GM21717 (cell line): Measurements from ENCODE around the gene SENP3.

ENCODE experiments used
- ATAC-seq: cut with Tn5 transposase; IDR thresholded peaks from one replicate; pipeline ENCODE4 v1.9.1; 2021; ENCODE audit warnings: mild to moderate bottlenecking, moderate library complexity; ENCODE audit not compliant: unreplicated experiment

SENP3 gene

GRCh38 chr17:7555320-7555948 lies 6.3 kb upstream of the SENP3 start:
- no peak for ATAC-seq

DNA sequence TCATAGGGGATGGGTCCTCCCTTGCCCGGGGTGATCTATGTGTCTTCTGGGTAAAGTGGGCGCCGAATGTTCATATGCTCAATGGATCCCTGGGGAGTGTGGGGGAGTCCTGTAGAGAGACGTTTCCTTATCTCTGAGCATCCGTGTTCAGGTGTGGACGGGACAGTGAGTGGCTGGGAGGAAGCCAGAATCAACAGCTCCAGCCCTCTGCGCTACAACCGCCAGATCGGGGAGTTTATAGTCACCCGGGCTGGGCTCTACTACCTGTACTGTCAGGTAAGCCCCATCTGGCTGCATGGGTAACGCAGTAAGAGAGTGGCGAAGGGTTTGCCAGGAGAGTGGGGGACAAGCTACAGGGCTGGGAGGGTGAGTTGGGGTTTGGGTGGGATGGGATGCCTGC lies 5.1 kb upstream of the SENP3 start:
- ATAC-seq, result no peak

DNA sequence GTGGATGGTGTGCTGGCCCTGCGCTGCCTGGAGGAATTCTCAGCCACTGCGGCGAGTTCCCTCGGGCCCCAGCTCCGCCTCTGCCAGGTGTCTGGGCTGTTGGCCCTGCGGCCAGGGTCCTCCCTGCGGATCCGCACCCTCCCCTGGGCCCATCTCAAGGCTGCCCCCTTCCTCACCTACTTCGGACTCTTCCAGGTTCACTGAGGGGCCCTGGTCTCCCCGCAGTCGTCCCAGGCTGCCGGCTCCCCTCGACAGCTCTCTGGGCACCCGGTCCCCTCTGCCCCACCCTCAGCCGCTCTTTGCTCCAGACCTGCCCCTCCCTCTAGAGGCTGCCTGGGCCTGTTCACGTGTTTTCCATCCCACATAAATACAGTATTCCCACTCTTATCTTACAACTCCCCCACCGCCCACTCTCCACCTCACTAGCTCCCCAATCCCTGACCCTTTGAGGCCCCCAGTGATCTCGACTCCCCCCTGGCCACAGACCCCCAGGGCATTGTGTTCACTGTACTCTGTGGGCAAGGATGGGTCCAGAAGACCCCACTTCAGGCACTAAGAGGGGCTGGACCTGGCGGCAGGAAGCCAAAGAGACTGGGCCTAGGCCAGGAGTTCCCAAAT lies 4.5 kb upstream of the SENP3 start:
- ATAC-seq, result no peak

GRCh38 chr17:7557775-7558543 lies 3.8 kb upstream of the SENP3 start:
- ATAC-seq, result no peak

GRCh38 chr17:7558544-7559319 lies 3.0 kb upstream of the SENP3 start, which contains the start of gene TNFSF13:
TNFSF13 (plus strand) TSS chr17:7558750; CDS start chr17:7559040, 290 bp downstream.
- ATAC-seq, result no peak

- no peak for ATAC-seq
These were observed 2.2 kb upstream of the SENP3 start for GRCh38 chr17:7559320-7560171.

DNA sequence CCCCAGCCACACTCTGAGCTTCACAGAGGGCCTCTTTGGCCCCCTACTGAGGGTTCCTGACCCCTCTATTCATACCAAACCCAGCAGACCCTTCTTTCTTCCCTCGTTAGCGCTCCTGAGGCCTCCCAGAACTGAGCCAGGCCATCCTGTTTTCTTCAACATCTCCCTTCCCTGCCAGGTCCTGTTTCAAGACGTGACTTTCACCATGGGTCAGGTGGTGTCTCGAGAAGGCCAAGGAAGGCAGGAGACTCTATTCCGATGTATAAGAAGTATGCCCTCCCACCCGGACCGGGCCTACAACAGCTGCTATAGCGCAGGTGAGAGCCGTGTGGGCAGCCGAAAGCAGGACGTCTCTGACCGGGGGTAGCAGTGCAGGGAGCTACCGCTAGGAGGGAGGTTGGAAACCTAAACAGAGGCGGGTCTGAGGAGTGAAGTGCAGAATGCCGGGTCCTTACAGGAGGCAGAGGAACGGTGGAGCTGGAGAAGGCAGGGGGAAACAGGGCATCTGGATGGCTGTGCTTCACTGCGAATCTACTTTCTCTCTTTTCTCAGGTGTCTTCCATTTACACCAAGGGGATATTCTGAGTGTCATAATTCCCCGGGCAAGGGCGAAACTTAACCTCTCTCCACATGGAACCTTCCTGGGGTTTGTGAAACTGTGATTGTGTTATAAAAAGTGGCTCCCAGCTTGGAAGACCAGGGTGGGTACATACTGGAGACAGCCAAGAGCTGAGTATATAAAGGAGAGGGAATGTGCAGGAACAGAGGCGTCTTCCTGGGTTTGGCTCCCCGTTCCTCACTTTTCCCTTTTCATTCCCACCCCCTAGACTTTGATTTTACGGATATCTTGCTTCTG lies 1.3 kb upstream of the SENP3 start:
- ATAC-seq, result no peak

DNA sequence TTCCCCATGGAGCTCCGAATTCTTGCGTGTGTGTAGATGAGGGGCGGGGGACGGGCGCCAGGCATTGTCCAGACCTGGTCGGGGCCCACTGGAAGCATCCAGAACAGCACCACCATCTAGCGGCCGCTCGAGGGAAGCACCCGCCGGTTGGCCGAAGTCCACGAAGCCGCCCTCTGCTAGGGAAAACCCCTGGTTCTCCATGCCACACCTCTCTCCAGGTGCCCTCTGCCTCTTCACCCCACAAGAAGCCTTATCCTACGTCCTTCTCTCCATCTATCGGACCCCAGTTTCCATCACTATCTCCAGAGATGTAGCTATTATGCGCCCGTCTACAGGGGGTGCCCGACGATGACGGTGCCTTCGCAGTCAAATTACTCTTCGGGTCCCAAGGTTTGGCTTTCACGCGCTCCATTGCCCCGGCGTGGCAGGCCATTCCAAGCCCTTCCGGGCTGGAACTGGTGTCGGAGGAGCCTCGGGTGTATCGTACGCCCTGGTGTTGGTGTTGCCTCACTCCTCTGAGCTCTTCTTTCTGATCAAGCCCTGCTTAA lies 617 bp upstream of the SENP3 start:
- ATAC-seq, result peak; percentile 48

- ATAC-seq, result peak; percentile 0
These were observed 488 bp downstream of the SENP3 start for GRCh38 chr17:7562208-7562605.

GRCh38 chr17:7563115-7563869 lies 1.6 kb downstream of the SENP3 start:
- no peak for ATAC-seq

GRCh38 chr17:7569571-7569970 lies 7.9 kb downstream of the SENP3 start:
- ATAC-seq, result no peak

GRCh38 chr17:7570351-7570750 lies 8.6 kb downstream of the SENP3 start:
- ATAC-seq, result no peak

DNA sequence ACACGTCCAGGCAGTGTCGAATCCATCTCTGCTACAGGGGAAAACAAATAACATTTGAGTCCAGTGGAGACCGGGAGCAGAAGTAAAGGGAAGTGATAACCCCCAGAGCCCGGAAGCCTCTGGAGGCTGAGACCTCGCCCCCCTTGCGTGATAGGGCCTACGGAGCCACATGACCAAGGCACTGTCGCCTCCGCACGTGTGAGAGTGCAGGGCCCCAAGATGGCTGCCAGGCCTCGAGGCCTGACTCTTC lies 10.5 kb downstream of the SENP3 start:
- ATAC-seq, result peak; percentile 80

DNA sequence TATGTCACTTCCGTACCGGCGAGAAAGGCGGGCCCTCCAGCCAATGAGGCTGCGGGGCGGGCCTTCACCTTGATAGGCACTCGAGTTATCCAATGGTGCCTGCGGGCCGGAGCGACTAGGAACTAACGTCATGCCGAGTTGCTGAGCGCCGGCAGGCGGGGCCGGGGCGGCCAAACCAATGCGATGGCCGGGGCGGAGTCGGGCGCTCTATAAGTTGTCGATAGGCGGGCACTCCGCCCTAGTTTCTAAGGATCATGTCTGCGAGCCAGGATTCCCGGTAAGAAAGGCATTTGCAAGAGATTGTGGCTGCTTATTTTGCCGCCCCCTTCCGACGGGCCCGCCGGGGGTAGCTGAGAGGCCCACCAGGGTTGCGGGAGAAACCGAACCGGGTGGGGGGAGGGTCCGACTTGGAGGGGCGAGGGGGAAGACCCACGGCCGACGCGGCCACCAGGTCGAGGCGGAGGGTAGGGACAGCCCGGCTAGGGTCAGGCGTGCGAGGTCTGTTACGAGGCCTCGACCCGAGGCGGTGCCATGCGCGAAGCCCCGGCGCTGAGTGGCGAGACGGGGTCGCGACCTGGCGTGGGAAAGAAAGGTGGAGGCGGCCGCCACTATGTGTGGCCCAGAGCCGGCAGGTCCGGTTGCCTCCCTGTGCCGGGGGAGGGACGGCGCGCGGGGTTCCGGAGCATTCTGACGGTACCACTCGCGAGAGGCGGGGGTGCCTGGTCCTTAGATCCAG lies 11.0 kb downstream of the SENP3 start:
- ATAC-seq, result peak; percentile 16

- ATAC-seq, result peak; percentile 5
These were observed 11.8 kb downstream of the SENP3 start for GRCh38 chr17:7573324-7574080.

- ATAC-seq, result no peak
These were observed 12.6 kb downstream of the SENP3 start for GRCh38 chr17:7574176-7574953.

- ATAC-seq, result no peak
These were observed 13.8 kb downstream of the SENP3 start for GRCh38 chr17:7575481-7575883.
